PC-9 (cell line): ENCODE measurements around the gene UPK1B.

Source experiments
- CTCF ChIP-seq: fragments of 200-600 bp; sonication (generic); conservative IDR thresholded peaks from 2 replicates; pipeline ENCODE4 v1.6.1; 2017; ENCODE audit warnings: mixed run types, antibody characterized with exemption, mild to moderate bottlenecking, moderate library complexity
- EZH2 ChIP-seq: fragments of 200-600 bp; sonication (generic); IDR thresholded peaks from 2 replicates; pipeline ENCODE4 v1.8.0; 2017; ENCODE audit warnings: antibody characterized with exemption, low read depth

DNA sequence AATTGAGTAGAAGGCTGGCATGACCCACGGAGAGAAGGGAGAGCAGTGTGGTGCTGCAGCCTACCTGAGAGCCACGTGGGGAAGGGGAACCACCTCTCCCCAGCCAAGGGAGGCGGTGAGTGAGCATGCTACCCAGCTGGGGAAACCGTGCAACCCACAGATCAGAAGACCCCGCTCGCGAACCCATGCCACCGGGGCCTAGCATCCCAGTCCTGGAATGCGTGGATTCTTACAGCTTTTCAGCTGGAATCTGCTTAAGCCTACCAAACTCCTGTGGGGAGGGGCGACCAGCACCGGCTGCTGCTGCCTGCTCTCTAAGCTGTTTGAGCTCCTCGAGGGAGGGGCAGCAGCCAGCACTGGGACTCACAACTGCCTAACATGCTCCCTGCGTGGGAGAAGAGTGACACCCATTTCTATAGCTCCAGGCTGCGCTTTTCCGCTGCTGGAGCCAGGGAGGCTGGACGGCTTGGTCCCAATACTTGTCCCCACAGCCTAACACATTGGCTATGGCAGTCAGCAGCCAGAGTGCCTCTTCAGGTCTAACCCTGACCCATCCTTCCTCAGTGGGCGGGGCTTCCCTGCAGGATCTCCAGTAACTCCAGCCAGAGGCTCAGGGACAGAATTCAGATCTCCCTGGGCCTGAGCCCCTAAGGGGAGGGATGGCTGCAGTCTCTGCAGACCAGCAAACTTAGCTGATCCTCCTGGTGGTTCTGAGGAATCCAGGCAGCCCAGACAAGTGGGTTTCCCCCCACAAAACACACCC lies 47.5 kb upstream of the UPK1B start:
- TF ChIP-seq CTCF, result no peak
- TF ChIP-seq EZH2, result no peak
